ENCODE results near the gene UNC45A. TPM values are rescaled to one million over a fixed set of nuclear protein-coding genes. Genes with fewer than 3 reads are reported as not detected.

The UNC45A gene
- total RNA-seq, 3 donors from 2014 or later (not counting 1 experiment from before 2014, with no cell fraction given) = 39.0 to 58.1 (median 51.5) TPM

DNA sequence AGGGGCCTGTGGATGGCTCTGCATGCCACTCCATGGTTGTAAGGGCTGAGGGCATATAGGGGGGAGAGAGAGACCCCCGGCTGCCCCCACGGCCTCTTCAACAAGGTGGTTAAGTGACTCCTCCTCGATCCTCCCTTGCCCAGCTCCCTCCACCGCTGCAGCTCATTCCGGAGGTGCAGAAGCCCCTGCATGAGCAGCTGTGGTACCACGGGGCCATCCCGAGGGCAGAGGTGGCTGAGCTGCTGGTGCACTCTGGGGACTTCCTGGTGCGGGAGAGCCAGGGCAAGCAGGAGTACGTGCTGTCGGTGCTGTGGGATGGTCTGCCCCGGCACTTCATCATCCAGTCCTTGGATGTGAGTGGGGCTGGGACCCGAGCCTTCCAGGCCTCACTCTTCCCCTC, 44.2 kb upstream of the UNC45A start:
- no peak overlapping the region for H3K27ac ChIP-seq (ENCODE audit: low read length)
- peaks cover 29% of the 10 kb centered on the region for H3K4me1 ChIP-seq (ENCODE audit: control insufficient read depth, insufficient read depth, low read length)
- H3K27ac Mint-ChIP-seq = no peak overlapping the region
- peaks cover 72% of the 10 kb centered on the region for H3K36me3 ChIP-seq (ENCODE audit: control insufficient read depth, insufficient read depth, low read length)
- H3K4me3 ChIP-seq (ENCODE audit: low read length) = no peak overlapping the region
- WGBS (ENCODE audit: insufficient coverage) = 96% methylated on average over 12 of the region's 12 CpGs
- no peaks in the 10 kb centered on the region for H3K9me3 ChIP-seq (ENCODE audit: control insufficient read depth, insufficient read depth, low read length)
- no peaks in the 10 kb centered on the region for H3K9me3 Mint-ChIP-seq
- TF ChIP-seq CTCF (IDR thresholded peaks at IDR 0.05) = no peak
- peaks cover 5 to 19% of the 10 kb centered on the region in 2 donors for H3K4me1 Mint-ChIP-seq
- no peak overlapping the region for H3K4me3 Mint-ChIP-seq
- H3K27me3 Mint-ChIP-seq (ENCODE audit: low read depth in 2 of 2) = no peaks in the 10 kb centered on the region
- no peaks in the 10 kb centered on the region for H3K36me3 Mint-ChIP-seq
- ATAC-seq = no peak
- DNase-seq = no peak
- intact Hi-C loops (cut with micrococcal nuclease) = no loop called here
- no peaks in the 10 kb centered on the region for H3K27me3 ChIP-seq (ENCODE audit: control insufficient read depth, insufficient read depth, low read length)

- no peak overlapping the region for H3K27ac Mint-ChIP-seq
- H3K36me3 ChIP-seq (ENCODE audit: control insufficient read depth, insufficient read depth, low read length) = peaks cover 70% of the 10 kb centered on the region
- H3K9me3 Mint-ChIP-seq = no peaks in the 10 kb centered on the region
- no peak for TF ChIP-seq CTCF (IDR thresholded peaks at IDR 0.05)
- peaks cover 23% of the 10 kb centered on the region for H3K4me1 ChIP-seq (ENCODE audit: control insufficient read depth, insufficient read depth, low read length)
- no peak for ATAC-seq
- H3K27me3 Mint-ChIP-seq (ENCODE audit: low read depth in 2 of 2) = no peaks in the 10 kb centered on the region
- WGBS (ENCODE audit: insufficient coverage) = 95% methylated on average over 8 of the region's 8 CpGs
- H3K36me3 Mint-ChIP-seq = no peaks in the 10 kb centered on the region
- peaks cover 0 to 15% of the 10 kb centered on the region in 2 donors for H3K4me1 Mint-ChIP-seq
- H3K4me3 Mint-ChIP-seq = no peak overlapping the region
- no peaks in the 10 kb centered on the region for H3K27me3 ChIP-seq (ENCODE audit: control insufficient read depth, insufficient read depth, low read length)
- DNase-seq = no peak
- intact Hi-C loops (cut with micrococcal nuclease) = no loop called here
- H3K9me3 ChIP-seq (ENCODE audit: control insufficient read depth, insufficient read depth, low read length) = no peaks in the 10 kb centered on the region
- no peak overlapping the region for H3K27ac ChIP-seq (ENCODE audit: low read length)
- no peak overlapping the region for H3K4me3 ChIP-seq (ENCODE audit: low read length)
Measured at GRCh38 chr15:90891346-90891949, 43.6 kb upstream of the UNC45A start.

- 93% methylated on average over 11 of the region's 11 CpGs for WGBS (ENCODE audit: insufficient coverage)
Measured at GRCh38 chr15:90892023-90892422, 43.1 kb upstream of the UNC45A start.

More at GRCh38 chr15:90892023-90892422, 43.1 kb upstream of the UNC45A start:
- Histone ChIP-seq H3K27ac (ENCODE audit: low read length) (no peak overlapping the region), H3K4me3 (ENCODE audit: low read length) (no peak overlapping the region), H3K36me3 (ENCODE audit: control insufficient read depth, insufficient read depth, low read length) (peaks cover 65% of the 10 kb centered on the region), H3K9me3 (ENCODE audit: control insufficient read depth, insufficient read depth, low read length) (no peaks in the 10 kb centered on the region), H3K4me1 (ENCODE audit: control insufficient read depth, insufficient read depth, low read length) (peaks cover 17% of the 10 kb centered on the region), H3K27me3 (ENCODE audit: control insufficient read depth, insufficient read depth, low read length) (no peaks in the 10 kb centered on the region)
- Mint-ChIP-seq H3K4me3 (no peak overlapping the region), H3K9me3 (no peaks in the 10 kb centered on the region), H3K27me3 (ENCODE audit: low read depth in 2 of 2) (no peaks in the 10 kb centered on the region), H3K27ac (no peak overlapping the region), H3K4me1 (peaks cover 0 to 15% of the 10 kb centered on the region in 2 donors), H3K36me3 (no peaks in the 10 kb centered on the region)
- TF ChIP-seq CTCF (IDR thresholded peaks at IDR 0.05) = no peak
- DNase-seq = no peak
- intact Hi-C loops (cut with micrococcal nuclease) = no loop called here
- ATAC-seq = no peak
